MM.1S (cell line): ENCODE results near the gene LMBR1L.
"Not testable (repeated sequence)": the region's sequence is repeated elsewhere in the genome, so short reads cannot be mapped to it uniquely, and the experiment has no call there.

Source experiments
- DNase-seq: peaks from one replicate; pipeline ENCODE4 v3.0.0-alpha.2; 2015
- H2AFZ ChIP-seq: fragments of 300-600 bp; sonication (generic); 2 replicates; pipeline ENCODE4 v1.6.0; 2016; ENCODE audit warnings: antibody characterized with exemption, low read length
- H3F3A ChIP-seq: fragments of 300-600 bp; sonication (generic); 2 replicates; pipeline ENCODE4 v1.6.1; 2016; ENCODE audit warnings: mild to moderate bottlenecking, antibody characterized with exemption, low read length, moderate library complexity, mixed read lengths; ENCODE audit not compliant: insufficient read depth
- H3K27ac ChIP-seq: fragments of 300-600 bp; sonication (generic); 2 replicates; pipeline ENCODE4 v1.5.1; 2016; ENCODE audit warnings: mild to moderate bottlenecking, low read length
- H3K27me3 ChIP-seq: fragments of 300-600 bp; sonication (generic); replicated peaks from 2 replicates; pipeline ENCODE4 v1.6.0; 2016; ENCODE audit warnings: low read length; ENCODE audit not compliant: insufficient read depth
- H3K36me3 ChIP-seq: fragments of 300-600 bp; sonication (generic); replicated peaks from 2 replicates; pipeline ENCODE4 v1.6.1; 2016; ENCODE audit warnings: mild to moderate bottlenecking, low read length, mixed read lengths; ENCODE audit not compliant: insufficient read depth
- H3K4me1 ChIP-seq: fragments of 300-600 bp; sonication (generic); 2 replicates; pipeline ENCODE4 v1.6.1; 2016; ENCODE audit warnings: low read length, mixed read lengths
- H3K4me2 ChIP-seq: fragments of 300-600 bp; sonication (generic); 2 replicates; pipeline ENCODE4 v1.6.0; 2016; ENCODE audit warnings: low read depth, low read length
- H3K4me3 ChIP-seq: fragments of 300-600 bp; sonication (generic); 2 replicates; pipeline ENCODE4 v1.5.1; 2016; ENCODE audit warnings: low read length, mixed read lengths
- H3K79me2 ChIP-seq: fragments of 300-600 bp; sonication (generic); 2 replicates; pipeline ENCODE4 v1.6.1; 2016; ENCODE audit warnings: mixed run types, low read length, mixed read lengths
- H3K9ac ChIP-seq: fragments of 300-600 bp; sonication (generic); 2 replicates; pipeline ENCODE4 v1.6.1; 2016; ENCODE audit warnings: low read length, mixed read lengths
- H3K9me2 ChIP-seq: fragments of 300-600 bp; sonication (generic); replicated peaks from 2 replicates; pipeline ENCODE4 v1.6.1; 2016; ENCODE audit warnings: mild to moderate bottlenecking, low read length, mixed read lengths; ENCODE audit not compliant: insufficient read depth
- H3K9me3 ChIP-seq: fragments of 300-600 bp; sonication (generic); replicated peaks from 2 replicates; pipeline ENCODE4 v1.6.1; 2016; ENCODE audit warnings: mild to moderate bottlenecking, low read length, mixed read lengths; ENCODE audit not compliant: insufficient read depth
- H4K20me1 ChIP-seq: fragments of 300-600 bp; sonication (generic); 2 replicates; pipeline ENCODE4 v1.6.1; 2016; ENCODE audit warnings: mild to moderate bottlenecking, low read length, moderate library complexity, mixed read lengths; ENCODE audit not compliant: insufficient read depth
- CTCF ChIP-seq: fragments of 300-600 bp; sonication (generic); IDR thresholded peaks from 2 replicates; pipeline ENCODE4 v1.5.1; 2016; ENCODE audit warnings: antibody characterized with exemption, low read length, mixed read lengths
- EZH2 ChIP-seq: fragments of 300-600 bp; sonication (generic); optimal IDR thresholded peaks from 2 replicates; pipeline ENCODE3; 2017; ENCODE audit warnings: low read depth, mild to moderate bottlenecking, antibody characterized with exemption, low read length, mixed read lengths
- EZH2phosphoT487 ChIP-seq: fragments of 300-600 bp; sonication (generic); IDR thresholded peaks from 2 replicates; pipeline ENCODE4 v1.6.1; 2018; ENCODE audit warnings: antibody characterized with exemption, low read length

The LMBR1L gene

GRCh38 chr12:49129332-49130150 is 18.9 kb upstream of the LMBR1L start:
- H3K27ac ChIP-seq: peak overlapping the region; percentile 100; the same call in 1 of the 2 replicates
- H3K4me2 ChIP-seq: peak overlapping the region; percentile 96
- no peak overlapping the region for H2AFZ ChIP-seq
- H3K36me3 ChIP-seq: peaks cover 13% of the 10 kb centered on the region
- H3K4me3 ChIP-seq: peak overlapping the region; percentile 93
- H3K9me2 ChIP-seq: no peaks in the 10 kb centered on the region
- peak overlapping the region; percentile 100 for H3K9ac ChIP-seq
- H3F3A ChIP-seq: peaks cover 60% of the 10 kb centered on the region
- no peaks in the 10 kb centered on the region for H3K9me3 ChIP-seq
- H3K79me2 ChIP-seq: peaks cover 45% of the 10 kb centered on the region
- no peaks in the 10 kb centered on the region for H3K27me3 ChIP-seq
- H4K20me1 ChIP-seq: peaks cover 21% of the 10 kb centered on the region
- TF ChIP-seq CTCF: no peak
- DNase-seq: no peak
- peaks cover 12% of the 10 kb centered on the region for H3K4me1 ChIP-seq

- not testable (repeated sequence) for H3K27me3 ChIP-seq, DNase-seq, H3K9me3 ChIP-seq, H3K4me1 ChIP-seq, H3K27ac ChIP-seq, H3K4me3 ChIP-seq, H3K4me2 ChIP-seq, H3K9me2 ChIP-seq, H3K9ac ChIP-seq, H2AFZ ChIP-seq
- Histone ChIP-seq H3K36me3 (peaks cover 13% of the 10 kb centered on the region), H3K79me2 (peaks cover 34% of the 10 kb centered on the region), H4K20me1 (peaks cover 21% of the 10 kb centered on the region), H3F3A (peaks cover 57% of the 10 kb centered on the region)
Measured at GRCh38 chr12:49127971-49128370, 17.3 kb upstream of the LMBR1L start.

- no peak overlapping the region for H3K4me2 ChIP-seq
Measured at GRCh38 chr12:49126852-49127763, 16.5 kb upstream of the LMBR1L start.

More at GRCh38 chr12:49126852-49127763, 16.5 kb upstream of the LMBR1L start:
- Histone ChIP-seq H3K27ac (no peak overlapping the region), H3K4me1 (peaks cover 6% of the 10 kb centered on the region; the same call in 1 of the 2 replicates), H3K36me3 (peaks cover 13% of the 10 kb centered on the region), H3K4me3 (no peak overlapping the region), H3K79me2 (peaks cover 26% of the 10 kb centered on the region), H3K27me3 (no peaks in the 10 kb centered on the region), H3F3A (peaks cover 53% of the 10 kb centered on the region), H2AFZ (no peak overlapping the region), H3K9me3 (no peaks in the 10 kb centered on the region), H3K9me2 (no peaks in the 10 kb centered on the region), H4K20me1 (peaks cover 21% of the 10 kb centered on the region), H3K9ac (no peak overlapping the region)
- no peak for DNase-seq
- TF ChIP-seq EZH2phosphoT487: no peak
- TF ChIP-seq EZH2: no peak
- TF ChIP-seq CTCF: no peak
